HCT116 (cell line): ENCODE results near the gene ETF1. TPM values are rescaled to one million over a fixed set of nuclear protein-coding genes. Genes with fewer than 3 reads are reported as not detected.

Source experiments
- ATAC-seq: fragments of 200-7000 bp; cut with Tn5 transposase; 2 replicates; pipeline ENCODE4 v1.9.1; 2020; ENCODE audit warnings: mild to moderate bottlenecking, moderate library complexity
- BruUV-seq: library from RNA; stranded (reverse); fragments of 400-500 nt; replicated peaks from 2 replicates; lab custom pipeline; 2021; lab: Mats Ljungman, UMichigan
- CTCF ChIA-PET: fragments of 300-600 bp; sonication (Branson Sonifier 250); formaldehyde crosslinking; loops from one replicate; lab custom pipeline; 2021; ENCODE audit warnings: antibody characterized with exemption; lab: Charles Lee
- POLR2A ChIA-PET: fragments of 300-600, 350-600 bp; sonication (Branson Sonifier 250); formaldehyde crosslinking; loops from one replicate; lab custom pipeline; 2021; ENCODE audit warnings: antibody characterized with exemption; lab: Charles Lee
- RAD21 ChIA-PET, 2 experiments: fragments of 300-600 bp; sonication (Branson Sonifier 250); formaldehyde crosslinking; loops; one replicate each; lab custom pipeline; 2023; ENCODE audit warnings: low total read pairs in 2 of 2; ENCODE audit not compliant: uncharacterized antibody in 2 of 2, unreplicated experiment in 2 of 2, low non-redundant PET in 1 of 2; lab: Charles Lee
- DNase-seq: peaks from one replicate; pipeline ENCODE4 v3.0.0-alpha.2; 2010; ENCODE audit warnings: low read depth, low spot score
- H2AFZ ChIP-seq: fragments of 200-600 bp; shearing (Covaris generic), sonication (generic); 2 replicates; pipeline ENCODE4 v1.6.1; 2017; ENCODE audit warnings: low read depth, mixed run types, mixed read lengths, antibody characterized with exemption, low read length; ENCODE audit not compliant: poor library complexity, severe bottlenecking
- H3K27ac ChIP-seq: 2 replicates; pipeline ENCODE4 v1.5.1; 2012; ENCODE audit warnings: low read depth, low read length
- H3K27me3 ChIP-seq: fragments of 200-600 bp; sonication (generic); 2 replicates; pipeline ENCODE4 v1.6.1; 2016; ENCODE audit warnings: mixed run types, low read length, mixed read lengths; ENCODE audit not compliant: insufficient read depth
- H3K36me3 ChIP-seq, 2 experiments: fragments of 200-500 bp in 1 of 2; fragments of 200-600 bp in 1 of 2; sonication (Bioruptor generic) in 1 of 2; sonication (generic) in 1 of 2; 2 replicates each; pipeline versions ENCODE4 v1.5.1 to v1.6.1; 2014 to 2016; ENCODE audit warnings: low read length in 2 of 2, inconsistent platforms in 1 of 2, mixed read lengths in 1 of 2, mixed run types in 1 of 2; ENCODE audit not compliant: insufficient read depth in 2 of 2, control insufficient read depth in 1 of 2
- H3K4me1 ChIP-seq, 2 experiments: fragments of 200-600 bp in 1 of 2; sonication (generic) in 1 of 2; 2 replicates each; pipeline versions ENCODE4 v1.5.1 to v1.6.1; 2012 to 2017; ENCODE audit warnings: low read length in 2 of 2, inconsistent platforms in 1 of 2, mild to moderate bottlenecking in 1 of 2, mixed read lengths in 1 of 2, mixed run types in 1 of 2, moderate library complexity in 1 of 2; ENCODE audit not compliant: insufficient read depth in 2 of 2, control insufficient read depth in 1 of 2
- H3K4me2 ChIP-seq: fragments of 200-600 bp; sonication (generic); 2 replicates; pipeline ENCODE4 v1.6.1; 2017; ENCODE audit warnings: mixed run types, low read length, mixed read lengths
- H3K4me3 ChIP-seq, 2 experiments: fragments of 200-600 bp in 1 of 2; sonication (generic) in 1 of 2; replicated peaks in 1 of 2; 2 replicates each; pipeline ENCODE4 v1.5.1; 2011 to 2016; ENCODE audit warnings: low read length in 2 of 2, control low read depth in 1 of 2, low read depth in 1 of 2, mild to moderate bottlenecking in 1 of 2, mixed read lengths in 1 of 2, mixed run types in 1 of 2
- H3K79me2 ChIP-seq: fragments of 200-600 bp; sonication (generic); 2 replicates; pipeline ENCODE4 v1.6.1; 2017; ENCODE audit warnings: mild to moderate bottlenecking, mixed run types, low read length, moderate library complexity, mixed read lengths; ENCODE audit not compliant: insufficient read depth
- H3K9ac ChIP-seq: fragments of 200-600 bp; sonication (generic); 2 replicates; pipeline ENCODE4 v1.6.1; 2016; ENCODE audit warnings: low read length, mixed read lengths
- H3K9me2 ChIP-seq: fragments of 200-600 bp; sonication (generic), shearing (Covaris generic); 2 replicates; pipeline ENCODE4 v1.6.1; 2017; ENCODE audit warnings: mixed run types, mild to moderate bottlenecking, moderate library complexity; ENCODE audit not compliant: insufficient read depth
- H3K9me3 ChIP-seq, 2 experiments: fragments of 200-500 bp in 1 of 2; fragments of 200-600 bp in 1 of 2; sonication (Bioruptor generic) in 1 of 2; sonication (generic) in 1 of 2; 2 replicates each; pipeline ENCODE4 v1.6.1; 2014 to 2017; ENCODE audit warnings: low read length in 2 of 2, mixed read lengths in 2 of 2, inconsistent platforms in 1 of 2, low read depth in 1 of 2, mild to moderate bottlenecking in 1 of 2, mixed run types in 1 of 2, moderate library complexity in 1 of 2; ENCODE audit not compliant: control insufficient read depth in 1 of 2, insufficient read depth in 1 of 2
- H4K20me1 ChIP-seq: fragments of 200-600 bp; sonication (generic), shearing (Covaris generic); 2 replicates; pipeline ENCODE4 v1.6.1; 2017; ENCODE audit warnings: mixed run types, mild to moderate bottlenecking, moderate library complexity; ENCODE audit not compliant: insufficient read depth
- CEBPB ChIP-seq: IDR thresholded peaks from 2 replicates; pipeline ENCODE4 v1.6.1; 2012; ENCODE audit warnings: low read depth
- SP1 ChIP-seq: IDR thresholded peaks from 2 replicates; pipeline ENCODE4 v1.6.1; 2012; ENCODE audit warnings: low read depth
- YY1 ChIP-seq: IDR thresholded peaks from 2 replicates; pipeline ENCODE4 v1.6.1; 2011; ENCODE audit warnings: low read length, low read depth, moderate library complexity, mild to moderate bottlenecking; ENCODE audit not compliant: insufficient replicate concordance; ENCODE audit errors: extremely low read depth
- intact Hi-C: fragments of 100-400 bp; cut with micrococcal nuclease; formaldehyde crosslinking; loops from 2 replicates; pipeline ENCODE4 v1.10.0; 2022
- total RNA-seq: library from RNA; stranded (reverse); gene quantifications from one replicate; pipeline ENCODE4 v1.2.1, GENCODE V29; 2021; ENCODE audit not compliant: unreplicated experiment
- TF ChIP-seq, protein P1 (sequence below): IDR thresholded peaks from 2 replicates; pipeline ENCODE4 v1.6.1; 2012; ENCODE audit warnings: low read depth
- TF ChIP-seq, protein P2 (sequence below): IDR thresholded peaks from 2 replicates; pipeline ENCODE4 v1.6.1; 2012

ETF1 gene
- total RNA-seq, 1 experiment from 2014 or later = 178 TPM

DNA sequence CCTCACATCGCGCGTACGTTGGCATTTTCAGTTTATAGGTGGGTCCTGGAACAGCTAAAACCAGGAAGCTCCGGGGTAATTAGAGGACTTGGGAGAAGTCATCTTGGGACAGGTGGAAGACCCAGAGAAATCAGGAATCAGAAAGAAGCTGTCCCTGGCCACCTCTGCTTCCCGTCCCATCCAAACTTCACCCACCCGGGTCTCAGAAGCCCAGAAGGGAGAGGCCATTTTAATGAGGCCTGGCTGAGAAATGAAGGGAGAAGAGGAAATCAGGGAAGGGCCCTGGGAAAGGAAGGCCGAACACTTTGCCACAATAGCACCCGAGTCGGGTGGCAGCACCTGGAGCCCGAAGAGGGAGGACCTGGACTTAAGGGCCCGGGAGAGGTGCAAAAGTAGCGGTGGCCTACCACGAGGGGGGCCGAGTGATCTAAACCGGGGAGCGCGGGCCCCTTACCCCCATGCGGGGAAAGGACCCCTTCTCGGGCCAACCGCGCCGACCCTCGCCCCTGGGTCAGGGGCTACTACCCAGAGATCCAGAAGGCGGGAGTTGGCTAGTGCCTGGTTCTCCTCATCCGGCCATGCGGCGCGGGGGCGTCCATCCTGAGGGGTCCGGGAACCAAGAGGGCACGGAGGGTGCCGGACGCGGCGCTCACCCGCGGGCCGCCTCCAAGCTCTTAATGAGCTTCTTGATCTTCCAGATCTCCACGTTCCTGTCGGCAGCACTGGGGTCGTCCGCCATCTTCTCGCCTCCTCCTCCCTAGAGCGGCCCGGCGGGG, 668 bp downstream of the ETF1 start:
- TSS peak; percentile 51 for BruUV-seq
- Histone ChIP-seq H3K9me2 (no peaks in the 10 kb centered on the region), H3K9me3 (no peaks in the 10 kb centered on the region), H4K20me1 (peaks cover 34% of the 10 kb centered on the region; the same call in 1 of the 2 replicates), H3K27me3 (no peaks in the 10 kb centered on the region), H3K4me1 (peaks cover 19 to 50% of the 10 kb centered on the region in 2 experiments; a peak in 3 of 4 replicates), H2AFZ (no peak overlapping the region), H3K36me3 (peaks cover 5 to 41% of the 10 kb centered on the region in 2 experiments; a peak in 3 of 4 replicates), H3K27ac (peak overlapping the region; percentile 78), H3K4me2 (peak overlapping the region; percentile 97), H3K79me2 (peaks cover 92% of the 10 kb centered on the region), H3K9ac (peak overlapping the region; percentile 96), H3K4me3 (peak overlapping the region; percentile 84 to 96)
- intact Hi-C loops = loop anchor here (10.0 kb wide), 1 partner anchor 358 kb away; no protein-coding TSS in a partner anchor
- DNase-seq (no peak), ATAC-seq (no peak; the same call in 1 of the 2 replicates)
- CTCF ChIA-PET = interaction anchor here (0.9 to 1.1 kb wide), 2 partner anchors 9 to 77 kb away, joined by 3 to 8 read pairs; partner anchors contain the start of gene EGR1
- RAD21 ChIA-PET = no interaction called here
- POLR2A ChIA-PET = interaction anchor here (0.7 to 1.8 kb wide), 14 partner anchors 8 to 730 kb away, joined by 3 to 10 read pairs (median 4); partner anchors contain the start of genes EGR1, FAM53C and HSPA9
- TF ChIP-seq YY1 (peak; percentile 55), CEBPB (no peak), SP1 (no peak)

DNA sequence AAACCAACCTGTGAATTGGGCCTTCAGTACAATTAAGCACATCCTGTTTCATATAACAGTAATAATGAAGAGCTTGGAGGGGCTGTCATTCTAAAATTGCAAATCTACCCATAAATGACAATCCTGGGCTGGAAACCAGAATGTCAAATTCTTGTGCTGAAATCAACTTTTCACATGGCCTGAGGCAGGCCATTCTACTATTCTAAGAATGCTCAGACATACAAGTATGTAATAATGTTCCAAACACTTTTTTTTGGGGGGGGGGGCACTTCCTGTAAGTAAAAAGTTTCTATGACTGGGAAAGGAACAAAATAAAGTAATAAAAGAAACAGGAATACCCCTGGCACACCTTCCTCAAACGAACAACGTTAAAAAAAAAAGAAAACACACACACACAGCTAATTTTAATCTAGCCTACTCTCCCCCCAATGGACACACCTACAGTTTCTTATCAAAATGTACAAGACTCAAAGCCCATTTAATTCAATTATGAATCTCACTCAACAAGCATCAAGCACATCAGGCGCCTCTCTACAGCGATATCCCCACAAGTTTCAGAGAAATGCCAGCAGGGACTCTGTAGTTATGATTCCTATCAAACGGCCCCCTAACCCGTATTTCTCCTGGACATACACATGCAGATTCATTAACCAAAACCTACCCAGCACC, 1.4 kb downstream of the ETF1 start:
- BruUV-seq = no TSS peak
- no peaks in the 10 kb centered on the region for H3K27me3 ChIP-seq
- DNase-seq (no peak), ATAC-seq (no peak)
- H4K20me1 ChIP-seq = peaks cover 41% of the 10 kb centered on the region; the same call in 1 of the 2 replicates
- no peaks in the 10 kb centered on the region for H3K9me3 ChIP-seq
- POLR2A ChIA-PET = interaction anchor here (1.6 kb wide), 1 partner anchor 10 kb away, joined by 6 read pairs; no protein-coding TSS in a partner anchor
- peaks cover 92% of the 10 kb centered on the region for H3K79me2 ChIP-seq
- H2AFZ ChIP-seq = no peak overlapping the region
- peaks cover 19 to 50% of the 10 kb centered on the region in 2 experiments; a peak in 3 of 4 replicates for H3K4me1 ChIP-seq
- CTCF ChIA-PET = no interaction called here
- TF ChIP-seq, protein P1, sequence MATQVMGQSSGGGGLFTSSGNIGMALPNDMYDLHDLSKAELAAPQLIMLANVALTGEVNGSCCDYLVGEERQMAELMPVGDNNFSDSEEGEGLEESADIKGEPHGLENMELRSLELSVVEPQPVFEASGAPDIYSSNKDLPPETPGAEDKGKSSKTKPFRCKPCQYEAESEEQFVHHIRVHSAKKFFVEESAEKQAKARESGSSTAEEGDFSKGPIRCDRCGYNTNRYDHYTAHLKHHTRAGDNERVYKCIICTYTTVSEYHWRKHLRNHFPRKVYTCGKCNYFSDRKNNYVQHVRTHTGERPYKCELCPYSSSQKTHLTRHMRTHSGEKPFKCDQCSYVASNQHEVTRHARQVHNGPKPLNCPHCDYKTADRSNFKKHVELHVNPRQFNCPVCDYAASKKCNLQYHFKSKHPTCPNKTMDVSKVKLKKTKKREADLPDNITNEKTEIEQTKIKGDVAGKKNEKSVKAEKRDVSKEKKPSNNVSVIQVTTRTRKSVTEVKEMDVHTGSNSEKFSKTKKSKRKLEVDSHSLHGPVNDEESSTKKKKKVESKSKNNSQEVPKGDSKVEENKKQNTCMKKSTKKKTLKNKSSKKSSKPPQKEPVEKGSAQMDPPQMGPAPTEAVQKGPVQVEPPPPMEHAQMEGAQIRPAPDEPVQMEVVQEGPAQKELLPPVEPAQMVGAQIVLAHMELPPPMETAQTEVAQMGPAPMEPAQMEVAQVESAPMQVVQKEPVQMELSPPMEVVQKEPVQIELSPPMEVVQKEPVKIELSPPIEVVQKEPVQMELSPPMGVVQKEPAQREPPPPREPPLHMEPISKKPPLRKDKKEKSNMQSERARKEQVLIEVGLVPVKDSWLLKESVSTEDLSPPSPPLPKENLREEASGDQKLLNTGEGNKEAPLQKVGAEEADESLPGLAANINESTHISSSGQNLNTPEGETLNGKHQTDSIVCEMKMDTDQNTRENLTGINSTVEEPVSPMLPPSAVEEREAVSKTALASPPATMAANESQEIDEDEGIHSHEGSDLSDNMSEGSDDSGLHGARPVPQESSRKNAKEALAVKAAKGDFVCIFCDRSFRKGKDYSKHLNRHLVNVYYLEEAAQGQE = no peak
- TF ChIP-seq, protein P2, sequence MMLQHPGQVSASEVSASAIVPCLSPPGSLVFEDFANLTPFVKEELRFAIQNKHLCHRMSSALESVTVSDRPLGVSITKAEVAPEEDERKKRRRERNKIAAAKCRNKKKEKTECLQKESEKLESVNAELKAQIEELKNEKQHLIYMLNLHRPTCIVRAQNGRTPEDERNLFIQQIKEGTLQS = no peak
- peak overlapping the region; percentile 84 to 96 for H3K4me3 ChIP-seq
- no peaks in the 10 kb centered on the region for H3K9me2 ChIP-seq
- peaks cover 6 to 47% of the 10 kb centered on the region in 2 experiments; a peak in 3 of 4 replicates for H3K36me3 ChIP-seq
- intact Hi-C loops = loop anchor here (10.0 kb wide), 1 partner anchor 357 kb away; no protein-coding TSS in a partner anchor
- RAD21 ChIA-PET = no interaction called here
- peak overlapping the region; percentile 96 for H3K9ac ChIP-seq
- peak overlapping the region; percentile 78 for H3K27ac ChIP-seq
- H3K4me2 ChIP-seq = peak overlapping the region; percentile 97
